AG04449 (cell line): ENCODE data around the gene RBPJ.
"Not testable (repeated sequence)": the region's sequence is repeated elsewhere in the genome, so short reads cannot be mapped to it uniquely, and the experiment has no call there.

Source experiments
- CTCF ChIA-PET: fragments of 350-600 bp; formaldehyde crosslinking; extraction: SDS; loops from one replicate; lab custom pipeline; 2021; ENCODE audit warnings: antibody characterized with exemption; lab: Yijun Ruan, JAX
- POLR2A ChIA-PET: fragments of 400-600, 350-600 bp; formaldehyde crosslinking; extraction: SDS; loops from one replicate; lab custom pipeline; 2020; ENCODE audit warnings: antibody characterized with exemption, inconsistent platforms; lab: Yijun Ruan, JAX
- DNase-seq: peaks from one replicate; pipeline ENCODE4 v3.0.0-alpha.2; 2010; ENCODE audit warnings: low read depth, low spot score
- H3K4me3 ChIP-seq: 2 replicates; pipeline ENCODE4 v1.5.1; 2011; ENCODE audit warnings: low read depth, mild to moderate bottlenecking, control low read depth, low read length
- TF ChIP-seq, protein P1 (sequence below): IDR thresholded peaks from one replicate; pipeline ENCODE4 v1.5.1; 2011; ENCODE audit warnings: mild to moderate bottlenecking, moderate library complexity, low read length, control low read depth, inconsistent platforms; ENCODE audit not compliant: insufficient read depth; ENCODE audit errors: missing control alignments

Gene RBPJ

DNA sequence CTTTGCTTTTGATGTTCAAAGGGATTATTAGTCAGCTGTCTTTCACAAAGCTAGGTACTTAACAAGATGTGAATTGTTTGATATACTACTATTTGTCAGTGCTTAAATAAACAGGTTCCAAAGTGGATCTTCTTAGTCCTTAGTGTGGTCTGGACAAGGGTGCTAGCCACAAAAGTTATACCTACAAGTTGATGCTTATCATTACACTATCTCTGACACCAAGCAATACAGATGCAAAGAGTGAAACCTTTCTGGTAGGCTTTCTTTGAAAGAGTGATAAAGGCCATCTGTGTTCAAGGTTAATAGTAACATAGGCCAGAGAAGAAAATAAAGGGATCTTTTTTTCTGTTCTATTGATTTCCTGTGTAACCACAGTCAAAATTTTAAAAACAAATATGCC is 12.2 kb upstream of the RBPJ start:
- CTCF ChIA-PET = interaction anchor here (0.9 kb wide), 1 partner anchor 225 kb away, joined by 3 read pairs; no protein-coding TSS in a partner anchor
- TF ChIP-seq, protein P1, sequence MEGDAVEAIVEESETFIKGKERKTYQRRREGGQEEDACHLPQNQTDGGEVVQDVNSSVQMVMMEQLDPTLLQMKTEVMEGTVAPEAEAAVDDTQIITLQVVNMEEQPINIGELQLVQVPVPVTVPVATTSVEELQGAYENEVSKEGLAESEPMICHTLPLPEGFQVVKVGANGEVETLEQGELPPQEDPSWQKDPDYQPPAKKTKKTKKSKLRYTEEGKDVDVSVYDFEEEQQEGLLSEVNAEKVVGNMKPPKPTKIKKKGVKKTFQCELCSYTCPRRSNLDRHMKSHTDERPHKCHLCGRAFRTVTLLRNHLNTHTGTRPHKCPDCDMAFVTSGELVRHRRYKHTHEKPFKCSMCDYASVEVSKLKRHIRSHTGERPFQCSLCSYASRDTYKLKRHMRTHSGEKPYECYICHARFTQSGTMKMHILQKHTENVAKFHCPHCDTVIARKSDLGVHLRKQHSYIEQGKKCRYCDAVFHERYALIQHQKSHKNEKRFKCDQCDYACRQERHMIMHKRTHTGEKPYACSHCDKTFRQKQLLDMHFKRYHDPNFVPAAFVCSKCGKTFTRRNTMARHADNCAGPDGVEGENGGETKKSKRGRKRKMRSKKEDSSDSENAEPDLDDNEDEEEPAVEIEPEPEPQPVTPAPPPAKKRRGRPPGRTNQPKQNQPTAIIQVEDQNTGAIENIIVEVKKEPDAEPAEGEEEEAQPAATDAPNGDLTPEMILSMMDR = no peak
- POLR2A ChIA-PET = interaction anchor here (0.8 kb wide), 1 partner anchor 15 kb away, joined by 3 read pairs; no protein-coding TSS in a partner anchor
- H3K4me3 ChIP-seq = no peak overlapping the region
- no peak for DNase-seq

DNA sequence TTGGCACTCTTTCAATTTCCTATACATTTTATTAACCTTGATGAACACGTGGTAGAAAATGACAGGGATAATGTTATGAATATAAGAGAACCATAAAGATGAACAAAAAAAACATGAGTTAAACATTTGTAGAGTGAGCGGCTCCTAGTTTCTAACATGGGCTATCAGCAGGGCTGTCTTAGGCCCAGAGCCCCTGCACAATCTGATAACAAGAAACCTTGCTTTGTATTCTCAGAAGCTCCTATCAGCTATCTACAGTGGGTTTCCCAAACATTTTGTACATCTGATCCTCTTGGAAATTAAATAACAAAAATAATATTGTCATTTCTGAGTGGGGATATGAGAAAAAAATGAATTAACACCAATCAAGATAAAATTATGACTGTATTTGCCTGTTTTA is 10.6 kb upstream of the RBPJ start:
- POLR2A ChIA-PET = no interaction called here
- CTCF ChIA-PET = interaction anchor here (1.3 to 2.0 kb wide), 2 partner anchors 15 to 322 kb away, joined by 5 to 6 read pairs; no protein-coding TSS in a partner anchor
- DNase-seq = no peak
- TF ChIP-seq, protein P1 = no peak
- no peak overlapping the region for H3K4me3 ChIP-seq

DNA sequence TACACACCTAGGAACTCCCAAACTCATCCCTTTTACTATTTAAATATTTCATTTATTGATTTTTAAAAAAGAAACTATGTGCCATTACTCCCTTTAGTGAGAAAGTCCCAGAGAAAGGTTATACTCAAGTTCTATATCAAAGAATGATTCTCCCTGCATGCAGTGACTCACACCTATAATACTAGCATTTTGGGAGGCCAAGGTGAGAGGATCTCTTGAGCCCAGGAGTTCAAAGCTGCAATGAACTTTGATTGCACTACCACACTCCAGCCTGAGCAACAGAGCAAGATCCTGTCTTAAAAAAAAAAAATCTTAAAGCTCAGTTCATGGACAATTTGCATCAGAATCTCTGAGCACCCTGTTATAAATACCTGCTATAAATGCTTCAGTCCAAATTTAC is 9.2 kb upstream of the RBPJ start:
- no peak for DNase-seq
- POLR2A ChIA-PET = no interaction called here
- TF ChIP-seq, protein P1 = no peak
- H3K4me3 ChIP-seq = no peak overlapping the region
- CTCF ChIA-PET = interaction anchor here (1.0 to 2.0 kb wide), 2 partner anchors 14 to 229 kb away, joined by 3 to 6 read pairs; no protein-coding TSS in a partner anchor

DNA sequence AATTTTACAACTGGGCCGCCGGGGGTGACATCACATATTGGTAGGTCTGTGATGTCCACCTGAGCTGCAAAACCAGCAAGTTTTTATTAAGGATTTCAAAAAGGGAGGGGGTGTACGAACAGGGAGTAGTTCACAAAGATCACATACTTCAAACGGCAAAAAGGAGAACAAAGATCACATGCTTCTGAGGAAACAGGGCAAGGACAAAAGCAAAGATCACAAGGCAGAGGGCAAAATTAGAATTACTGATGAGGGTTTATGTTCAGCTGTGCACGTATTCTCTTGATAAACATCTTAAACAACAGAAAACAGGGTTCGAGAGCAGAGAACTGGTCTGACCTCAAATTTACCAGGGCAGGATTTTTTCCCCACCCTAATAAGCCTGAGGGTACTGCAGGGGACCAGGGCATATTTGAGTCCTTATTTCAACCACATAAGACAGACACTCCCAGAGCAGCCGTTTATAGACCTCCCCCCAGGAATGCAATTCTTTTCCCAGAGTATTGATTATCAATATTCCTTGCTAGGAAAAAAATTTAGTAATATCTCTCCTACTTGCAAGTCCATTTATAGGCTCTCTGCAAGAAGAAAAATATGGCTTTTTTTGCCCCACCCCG is 5.4 kb upstream of the RBPJ start:
- CTCF ChIA-PET, H3K4me3 ChIP-seq, POLR2A ChIA-PET, DNase-seq: not testable (repeated sequence)

DNA sequence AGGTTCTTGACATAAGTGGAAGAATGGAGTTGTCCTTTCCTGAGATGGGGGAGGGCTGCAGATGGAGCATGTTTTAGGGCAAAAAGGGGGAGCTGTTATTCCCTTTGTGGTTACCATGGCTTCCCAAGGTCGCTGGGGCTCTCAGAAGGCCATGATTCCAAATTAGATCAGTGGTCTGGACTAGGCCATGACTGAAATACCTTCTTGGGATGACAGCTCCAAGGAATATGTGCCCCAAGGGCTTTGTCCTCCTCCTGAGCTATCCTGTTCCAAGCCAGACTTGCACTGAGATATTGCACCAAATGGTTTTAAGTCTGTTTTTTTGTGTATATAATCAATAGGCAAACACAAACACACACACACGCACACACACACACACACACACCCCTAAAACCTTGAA is 3.0 kb upstream of the RBPJ start:
- POLR2A ChIA-PET = no interaction called here
- DNase-seq = no peak
- no peak overlapping the region for H3K4me3 ChIP-seq
- CTCF ChIA-PET = interaction anchor here (0.9 to 3.9 kb wide), 3 partner anchors 12 to 330 kb away, joined by 3 to 25 read pairs (median 16); no protein-coding TSS in a partner anchor
- TF ChIP-seq, protein P1 = no peak

DNA sequence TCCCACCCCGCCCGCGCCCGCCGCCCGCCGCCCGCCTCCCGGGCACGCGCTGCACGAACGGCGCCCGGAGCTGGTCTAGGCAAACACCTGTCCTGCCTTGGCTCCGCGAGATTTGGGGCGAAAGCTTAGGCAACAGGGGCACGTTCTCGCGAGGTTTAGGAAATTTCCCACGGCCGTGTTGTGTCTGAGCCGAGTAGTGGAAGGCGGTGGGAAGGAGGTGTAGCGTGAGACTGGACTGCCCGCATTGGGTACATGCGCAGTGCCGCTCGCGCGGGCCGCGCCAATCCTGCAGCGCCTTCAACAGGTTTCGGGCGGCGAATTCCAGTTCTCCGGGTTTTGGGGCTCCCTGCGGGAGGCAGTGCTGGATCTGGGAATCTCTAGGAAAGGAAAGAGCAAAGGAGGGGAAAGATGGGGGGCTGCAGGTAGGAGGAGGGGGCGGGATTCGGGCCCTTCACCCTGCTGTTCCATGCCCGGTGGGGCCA is 1.3 kb upstream of the RBPJ start:
- peak overlapping the region; percentile 90 for H3K4me3 ChIP-seq
- POLR2A ChIA-PET = interaction anchor here (0.9 to 1.1 kb wide), 2 partner anchors 27 to 236 kb away, joined by 3 to 7 read pairs; no protein-coding TSS in a partner anchor
- CTCF ChIA-PET = interaction anchor here (1.0 to 3.9 kb wide), 6 partner anchors 10 to 688 kb away, joined by 3 to 25 read pairs (median 4); no protein-coding TSS in a partner anchor
- TF ChIP-seq, protein P1 = no peak
- peak; percentile 98 for DNase-seq
